SK-N-MC (cell line): ENCODE data around the gene LVRN.

Experiments
- DNase-seq: peaks from one replicate; pipeline ENCODE4 v3.0.0-alpha.2; 2011; ENCODE audit warnings: low read depth, low spot score
- H3K27ac ChIP-seq: fragments of 200-600 bp; sonication (generic); 2 replicates; pipeline ENCODE4 v1.5.1; 2016; ENCODE audit warnings: mixed run types
- H3K36me3 ChIP-seq: fragments of 200-600 bp; sonication (generic); 2 replicates; pipeline ENCODE4 v1.6.1; 2017; ENCODE audit warnings: antibody characterized with exemption, low read length, mixed read lengths; ENCODE audit not compliant: insufficient read depth
- H3K4me3 ChIP-seq: fragments of 200-600 bp; sonication (generic); 2 replicates; pipeline ENCODE4 v1.5.1; 2016
- H3K9ac ChIP-seq: fragments of 200-600 bp; sonication (generic); 2 replicates; pipeline ENCODE4 v1.8.0; 2017; ENCODE audit warnings: mixed run types, mixed read lengths; ENCODE audit not compliant: insufficient read length
- H3K9me3 ChIP-seq: fragments of 200-600 bp; sonication (generic); 2 replicates; pipeline ENCODE4 v1.6.1; 2017; ENCODE audit warnings: low read depth, mild to moderate bottlenecking, antibody characterized with exemption, low read length, moderate library complexity, mixed read lengths
- EZH2 ChIP-seq: fragments of 200-600 bp; sonication (generic); IDR thresholded peaks from one replicate; pipeline ENCODE4 v1.6.1; 2017; ENCODE audit warnings: antibody characterized with exemption
- FOXP2 ChIP-seq: optimal IDR thresholded peaks from 2 replicates; pipeline ENCODE3; 2011; ENCODE audit warnings: mild to moderate bottlenecking, moderate library complexity; ENCODE audit not compliant: insufficient read depth; ENCODE audit errors: extremely low read length, control extremely low read depth
- POLR2AphosphoS5 ChIP-seq: IDR thresholded peaks from 2 replicates; pipeline ENCODE4 v1.6.1; 2012; ENCODE audit warnings: mild to moderate bottlenecking, low read depth, low read length, borderline replicate concordance

Gene LVRN

DNA sequence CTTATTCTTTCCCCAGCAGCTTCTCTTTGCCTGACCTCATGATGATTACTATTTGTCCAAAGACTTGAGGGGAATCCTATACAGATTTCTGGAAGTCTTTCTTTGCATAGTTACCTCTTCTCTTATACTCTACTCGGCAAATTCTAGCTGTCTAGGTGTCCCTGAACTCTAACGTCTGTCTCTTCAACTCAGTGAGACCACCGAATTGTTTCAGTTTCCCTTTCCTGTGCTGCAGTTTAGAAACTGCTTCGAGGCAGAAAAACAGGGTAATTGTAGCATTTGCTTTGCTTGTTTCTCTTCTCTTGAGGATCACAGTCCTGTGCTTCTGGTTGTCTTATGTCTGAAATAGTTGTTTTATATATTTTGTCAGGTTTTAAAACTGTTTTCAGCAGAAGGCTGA lies 14.8 kb downstream of the LVRN start:
- Histone ChIP-seq H3K9ac (no peak overlapping the region), H3K9me3 (no peaks in the 10 kb centered on the region), H3K36me3 (no peaks in the 10 kb centered on the region), H3K27ac (no peak overlapping the region), H3K4me3 (no peak overlapping the region)
- DNase-seq: no peak
- no peak for TF ChIP-seq POLR2AphosphoS5

GRCh38 chr5:115977988-115978387 lies 15.7 kb downstream of the LVRN start:
- Histone ChIP-seq H3K27ac (no peak overlapping the region), H3K9me3 (no peaks in the 10 kb centered on the region), H3K4me3 (no peak overlapping the region), H3K9ac (no peak overlapping the region), H3K36me3 (no peaks in the 10 kb centered on the region)
- DNase-seq: no peak
- no peak for TF ChIP-seq FOXP2
- TF ChIP-seq EZH2: no peak
- no peak for TF ChIP-seq POLR2AphosphoS5

GRCh38 chr5:115978779-115979178 lies 16.5 kb downstream of the LVRN start:
- Histone ChIP-seq H3K9ac (no peak overlapping the region), H3K36me3 (no peaks in the 10 kb centered on the region), H3K9me3 (no peaks in the 10 kb centered on the region), H3K27ac (no peak overlapping the region), H3K4me3 (no peak overlapping the region)
- DNase-seq: no peak
- TF ChIP-seq POLR2AphosphoS5: no peak
- no peak for TF ChIP-seq FOXP2
- TF ChIP-seq EZH2: no peak

DNA sequence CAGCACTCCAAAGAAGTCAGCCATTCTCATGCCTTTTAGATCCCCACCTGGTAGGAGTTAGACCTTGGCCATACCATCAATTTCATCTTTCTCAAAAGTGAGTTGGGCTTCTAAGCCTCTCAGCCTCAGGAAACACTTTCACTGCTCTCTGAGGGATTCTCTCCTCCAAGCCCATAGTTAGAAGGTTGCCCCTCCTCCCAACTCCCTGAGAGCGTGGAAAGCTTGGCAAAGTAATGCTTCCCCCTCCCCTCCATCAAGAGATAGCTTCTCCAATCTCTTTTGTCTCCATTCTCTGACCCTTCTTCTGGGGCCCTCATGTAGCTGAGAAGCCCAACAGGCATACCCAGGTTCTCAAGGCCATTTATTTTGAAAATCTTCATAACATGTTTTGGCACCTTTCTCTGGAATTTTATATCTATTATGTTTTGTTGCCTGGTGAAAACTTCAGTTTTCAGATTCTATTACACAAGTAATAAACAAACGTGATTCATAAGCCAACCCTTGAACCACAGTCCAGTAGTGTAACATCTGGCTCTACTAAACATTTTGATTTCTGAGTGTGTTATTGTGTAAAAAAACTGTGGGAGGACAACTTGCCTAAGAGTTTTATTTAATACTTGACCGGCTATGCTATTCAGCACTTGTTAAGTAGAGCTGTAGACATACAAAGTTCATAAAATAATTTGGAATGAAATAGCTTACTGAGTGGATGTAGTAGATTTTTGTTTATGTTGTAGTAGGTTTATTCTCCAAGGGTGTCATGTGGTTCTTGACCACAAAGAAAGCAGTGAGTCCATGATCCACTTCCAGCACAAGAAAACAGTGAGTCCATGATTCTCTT lies 17.1 kb downstream of the LVRN start:
- no peaks in the 10 kb centered on the region for H3K9me3 ChIP-seq
- H3K36me3 ChIP-seq: no peaks in the 10 kb centered on the region
- H3K9ac ChIP-seq: no peak overlapping the region
- no peak overlapping the region for H3K4me3 ChIP-seq
- no peak for DNase-seq
- H3K27ac ChIP-seq: no peak overlapping the region
- TF ChIP-seq EZH2 (no peak), POLR2AphosphoS5 (no peak), FOXP2 (no peak)

- DNase-seq: no peak
- Histone ChIP-seq H3K36me3 (no peaks in the 10 kb centered on the region), H3K9me3 (no peaks in the 10 kb centered on the region), H3K4me3 (no peak overlapping the region), H3K9ac (no peak overlapping the region), H3K27ac (no peak overlapping the region)
- TF ChIP-seq EZH2 (no peak), FOXP2 (no peak), POLR2AphosphoS5 (no peak)
These were observed 21.2 kb downstream of the LVRN start for GRCh38 chr5:115983519-115983918.

GRCh38 chr5:115985802-115986757 lies 23.8 kb downstream of the LVRN start:
- Histone ChIP-seq H3K9ac (no peak overlapping the region), H3K27ac (no peak overlapping the region), H3K4me3 (no peak overlapping the region), H3K9me3 (no peaks in the 10 kb centered on the region), H3K36me3 (no peaks in the 10 kb centered on the region)
- TF ChIP-seq EZH2 (no peak), FOXP2 (no peak), POLR2AphosphoS5 (no peak)
- DNase-seq: no peak

DNA sequence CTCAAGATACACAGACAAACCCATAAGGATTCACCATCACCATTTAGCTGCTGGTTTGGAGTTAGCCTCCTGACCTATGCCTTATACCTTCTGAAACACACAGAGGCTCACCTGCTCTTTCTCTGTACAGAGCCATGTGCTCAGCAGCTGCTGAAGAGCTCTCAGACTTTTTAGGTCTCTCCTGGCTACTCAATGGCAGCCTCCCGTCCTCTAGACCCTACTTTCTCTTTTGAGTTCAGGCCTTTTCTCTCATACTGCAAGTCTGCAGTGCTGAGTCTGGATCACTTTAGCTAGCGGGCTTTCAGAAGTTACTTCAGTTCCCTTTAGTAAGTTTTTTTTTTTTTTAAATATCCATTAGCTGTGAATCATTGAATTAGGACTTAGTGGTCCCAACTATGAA lies 25.7 kb downstream of the LVRN start:
- no peak overlapping the region for H3K27ac ChIP-seq
- TF ChIP-seq EZH2 (no peak), FOXP2 (no peak), POLR2AphosphoS5 (no peak)
- no peak overlapping the region for H3K9ac ChIP-seq
- DNase-seq: no peak
- H3K4me3 ChIP-seq: no peak overlapping the region
- H3K9me3 ChIP-seq: no peaks in the 10 kb centered on the region
- no peaks in the 10 kb centered on the region for H3K36me3 ChIP-seq

GRCh38 chr5:115992848-115993350 lies 30.6 kb downstream of the LVRN start:
- DNase-seq: no peak
- Histone ChIP-seq H3K9ac (no peak overlapping the region), H3K4me3 (no peak overlapping the region), H3K9me3 (no peaks in the 10 kb centered on the region), H3K27ac (no peak overlapping the region), H3K36me3 (no peaks in the 10 kb centered on the region)
- TF ChIP-seq FOXP2: no peak
- no peak for TF ChIP-seq EZH2
- TF ChIP-seq POLR2AphosphoS5: no peak
